GM12878 (cell line): ENCODE data around the gene TUBA1A. TPM values are rescaled to one million over a fixed set of nuclear protein-coding genes. Genes with fewer than 3 reads are reported as not detected.

Experiments used
- ATAC-seq: fragments of 200-7000 bp; cut with Tn5 transposase; 3 replicates; pipeline ENCODE4 v1.9.1; 2020; ENCODE audit warnings: mild to moderate bottlenecking, moderate library complexity
- BruUV-seq: library from RNA; stranded (reverse); fragments of 400-500 nt; replicated peaks from 2 replicates; lab custom pipeline; 2021; lab: Mats Ljungman, UMichigan
- CTCF ChIA-PET: fragments of 300-600 bp; sonication (Branson Sonifier 250); formaldehyde crosslinking; extraction: SDS; loops from one replicate; lab custom pipeline; 2021; ENCODE audit warnings: inconsistent platforms; lab: Yijun Ruan, JAX
- POLR2A ChIA-PET: fragments of 350-600 bp; formaldehyde crosslinking; extraction: SDS; loops from one replicate; lab custom pipeline; 2021; ENCODE audit warnings: inconsistent platforms; lab: Charles Lee
- RAD21 ChIA-PET: fragments of 300-600 bp; sonication (Branson Sonifier 250); formaldehyde crosslinking; loops from one replicate; lab custom pipeline; 2023; ENCODE audit warnings: antibody characterized with exemption; ENCODE audit not compliant: unreplicated experiment; lab: Charles Lee
- SMC1A ChIA-PET: fragments of 300-600 bp; sonication (Branson Sonifier 250); formaldehyde crosslinking; loops from one replicate; lab custom pipeline; 2023; ENCODE audit not compliant: unreplicated experiment, uncharacterized antibody; lab: Charles Lee
- DNase-seq: peaks from one replicate; pipeline ENCODE4 v3.0.0-alpha.2; 2011; ENCODE audit warnings: low read depth, low spot score
- FAIRE-seq: peaks from 3 replicates; lab custom pipeline; 2011; peaks lifted over from hg19 to GRCh38; lab: Jason Lieb, UNC
- H2AFZ ChIP-seq: 2 replicates; pipeline ENCODE4 v1.6.0; 2011; ENCODE audit warnings: low read depth, low read length, control low read depth; ENCODE audit not compliant: control insufficient read depth
- H3K27ac ChIP-seq: 2 replicates; pipeline ENCODE4 v1.5.1; 2011; ENCODE audit warnings: control low read depth; ENCODE audit not compliant: control insufficient read depth, insufficient read depth
- H3K27me3 ChIP-seq, 2 experiments: replicated peaks in 1 of 2; 2 replicates each; pipeline versions ENCODE4 v1.6.0 to v1.6.1; 2011; ENCODE audit warnings: low read length in 1 of 2; ENCODE audit not compliant: control insufficient read depth in 2 of 2, insufficient read depth in 2 of 2
- H3K36me3 ChIP-seq, 2 experiments: 2 replicates each; pipeline ENCODE4 v1.5.1; 2011; ENCODE audit warnings: low read length in 1 of 2; ENCODE audit not compliant: control insufficient read depth in 2 of 2, insufficient read depth in 2 of 2
- H3K4me1 ChIP-seq: 2 replicates; pipeline ENCODE4 v1.6.1; 2011; ENCODE audit warnings: mild to moderate bottlenecking, low read length, moderate library complexity, mixed read lengths; ENCODE audit not compliant: control insufficient read depth, insufficient read depth
- H3K4me2 ChIP-seq: 2 replicates; pipeline ENCODE4 v1.6.0; 2011; ENCODE audit warnings: control low read depth; ENCODE audit not compliant: control insufficient read depth, insufficient read depth
- H3K4me3 ChIP-seq: fragments of 200-600 bp; sonication (generic); 2 replicates; pipeline ENCODE4 v1.5.1; 2016
- H3K79me2 ChIP-seq: 2 replicates; pipeline ENCODE4 v1.6.0; 2011; ENCODE audit warnings: low read length; ENCODE audit not compliant: control insufficient read depth, insufficient read depth
- H3K9ac ChIP-seq: 2 replicates; pipeline ENCODE4 v1.8.0; 2011; ENCODE audit warnings: low read length, control low read depth, mixed read lengths; ENCODE audit not compliant: control insufficient read depth, insufficient read depth
- H3K9me3 ChIP-seq: replicated peaks from 3 replicates; pipeline ENCODE4 v1.5.1; 2011; ENCODE audit warnings: mild to moderate bottlenecking, low read length; ENCODE audit not compliant: control insufficient read depth, insufficient read depth
- H4K20me1 ChIP-seq: 2 replicates; pipeline ENCODE4 v1.6.0; 2011; ENCODE audit not compliant: control insufficient read depth, insufficient read depth
- ATF7 ChIP-seq: fragments of 450-650 bp; IDR thresholded peaks from 2 replicates; pipeline ENCODE4 v1.6.1; 2016; ENCODE audit warnings: low read depth, mild to moderate bottlenecking
- BHLHE40 ChIP-seq, 2 experiments: fragments of 450-650 bp in 1 of 2; IDR thresholded peaks; 2 replicates each; pipeline ENCODE4 v1.6.1; 2011 to 2017; ENCODE audit warnings: low read depth in 2 of 2, borderline replicate concordance in 1 of 2, improper control_type of control experiment in 1 of 2, low read length in 1 of 2, mild to moderate bottlenecking in 1 of 2
- BMI1 ChIP-seq: fragments of 450-650 bp; IDR thresholded peaks from 2 replicates; pipeline ENCODE4 v1.6.1; 2016; ENCODE audit warnings: mild to moderate bottlenecking, moderate library complexity, borderline replicate concordance
- CHD2 ChIP-seq: IDR thresholded peaks from 2 replicates; pipeline ENCODE4 v1.6.1; 2011; ENCODE audit warnings: low read depth, low read length, improper control_type of control experiment, borderline replicate concordance
- EP300 ChIP-seq, 2 experiments: fragments of 150-350 bp in 1 of 2; IDR thresholded peaks; 2 replicates each; pipeline ENCODE4 v1.6.1; 2011 to 2012; ENCODE audit warnings: low read depth in 2 of 2, low read length in 2 of 2, borderline replicate concordance in 1 of 2, improper control_type of control experiment in 1 of 2, inconsistent platforms in 1 of 2; ENCODE audit not compliant: control insufficient read depth in 1 of 2
- FOXM1 ChIP-seq: IDR thresholded peaks from 2 replicates; pipeline ENCODE4 v1.6.1; 2012; ENCODE audit warnings: low read depth, mild to moderate bottlenecking, inconsistent platforms, low read length, moderate library complexity
- IRF4 ChIP-seq: IDR thresholded peaks from 2 replicates; pipeline ENCODE4 v1.6.1; 2011; ENCODE audit warnings: low read depth, low read length
- MEF2B ChIP-seq: fragments of 450-650 bp; IDR thresholded peaks from 2 replicates; pipeline ENCODE4 v1.6.1; 2018; ENCODE audit warnings: mild to moderate bottlenecking, moderate library complexity; ENCODE audit not compliant: partially characterized antibody, poor library complexity, severe bottlenecking
- PKNOX1 ChIP-seq: fragments of 450-650 bp; IDR thresholded peaks from 2 replicates; pipeline ENCODE4 v1.6.1; 2016; ENCODE audit warnings: mild to moderate bottlenecking
- POLR2A ChIP-seq: IDR thresholded peaks from 2 replicates; pipeline ENCODE4 v1.6.1; 2011; ENCODE audit warnings: low read depth, mild to moderate bottlenecking, low read length
- RAD21 ChIP-seq: IDR thresholded peaks from 2 replicates; pipeline ENCODE4 v1.6.1; 2011; ENCODE audit warnings: mild to moderate bottlenecking, low read depth, low read length, moderate library complexity; ENCODE audit not compliant: insufficient read depth
- RAD51 ChIP-seq: fragments of 450-650 bp; IDR thresholded peaks from 2 replicates; pipeline ENCODE4 v1.6.1; 2016; ENCODE audit warnings: moderate library complexity, mild to moderate bottlenecking, inconsistent platforms
- SMARCA5 ChIP-seq: fragments of 450-650 bp; IDR thresholded peaks from 2 replicates; pipeline ENCODE4 v1.6.1; 2017; ENCODE audit warnings: mild to moderate bottlenecking
- TCF3 ChIP-seq: IDR thresholded peaks from 2 replicates; pipeline ENCODE4 v1.6.1; 2012; ENCODE audit warnings: low read depth, mild to moderate bottlenecking, low read length, borderline replicate concordance; ENCODE audit not compliant: insufficient read depth
- USF2 ChIP-seq: IDR thresholded peaks from 2 replicates; pipeline ENCODE4 v1.6.1; 2011; ENCODE audit warnings: low read depth, low read length, improper control_type of control experiment, borderline replicate concordance
- ZNF687 ChIP-seq: fragments of 450-650 bp; IDR thresholded peaks from 2 replicates; pipeline ENCODE4 v1.6.1; 2017; ENCODE audit warnings: mild to moderate bottlenecking, moderate library complexity
- ZSCAN29 ChIP-seq: fragments of 450-650 bp; IDR thresholded peaks from 2 replicates; pipeline ENCODE4 v1.6.1; 2017; ENCODE audit warnings: mild to moderate bottlenecking, moderate library complexity
- WGBS: methylation state at CpG from one replicate; pipeline ENCODE4 v1.1.6; 2016; ENCODE audit warnings: low lambda C conversion rate; ENCODE audit not compliant: insufficient replicate concordance, insufficient coverage; ENCODE audit errors: missing lambda C conversion rate; 5-methylcytosine and 5-hydroxymethylcytosine counted together
- in situ Hi-C: fragments of 300-500 bp; cut with MboI; formaldehyde crosslinking; loops from 9 replicates; pipeline ENCODE4 v1.14.3; 2018; ENCODE audit warnings: mixed read lengths
- intact Hi-C: fragments of 100-400 bp; cut with micrococcal nuclease; formaldehyde crosslinking; loops from one replicate; pipeline ENCODE4 v1.14.2; 2022; ENCODE audit not compliant: unreplicated experiment
- polyA plus RNA-seq, 11 experiments: library from polyadenylated mRNA; depleted of rRNA in 4 of 11; unstranded in 6 of 11; stranded (reverse) in 5 of 11; fragments of >200 nt; fragmentation: Nextera tagmentation in 4 of 11; fragmentation: Illumina TruSeq in 1 of 11; extraction: Ambion mirVana in 4 of 11; extraction: Trizol in 1 of 11; gene quantifications; 1 replicate in 1 of 11; 2 replicates in 10 of 11; pipeline versions ENCODE4 v1.2.1 to v1.2.3, GENCODE V29; 2011 to 2016; ENCODE audit warnings: inconsistent platforms in 2 of 11, missing spikeins in 2 of 11, low read depth in 1 of 11
- total RNA-seq, 4 experiments: library from RNA; depleted of rRNA in 3 of 4; stranded (reverse); fragments of >200 nt in 3 of 4; fragmentation: Illumina TruSeq in 1 of 4; extraction: Trizol in 1 of 4; gene quantifications; 2 replicates each; pipeline versions ENCODE4 v1.2.1 to v1.2.3, GENCODE V29; 2013 to 2021

The TUBA1A gene
- total and polyA plus RNA-seq, 10 of the 15 experiments (the other 5 are each of a cell fraction or from before 2014, with no cell fraction given) = 129 to 496 (median 249) TPM

- H3K79me2 ChIP-seq = no peaks in the 10 kb centered on the region
- 8% methylated on average over 4 of the region's 4 CpGs for WGBS
- no peaks in the 10 kb centered on the region for H3K36me3 ChIP-seq
- no peak for FAIRE-seq
- H3K9ac ChIP-seq = no peak overlapping the region
- BruUV-seq = no TSS peak
- intact Hi-C loops = no loop called here
- no peak overlapping the region for H3K27ac ChIP-seq
- no peaks in the 10 kb centered on the region for H3K9me3 ChIP-seq
- H4K20me1 ChIP-seq = no peaks in the 10 kb centered on the region
- DNase-seq = peak; percentile 17
- ChIA-PET POLR2A (interaction anchor here (1.5 to 1.9 kb wide), 2 partner anchors 69 to 70 kb away, joined by 4 read pairs; partner anchors contain the start of gene TUBA1B), RAD21 (interaction anchor here (0.5 kb wide), 1 partner anchor 22 kb away, joined by 4 read pairs; no protein-coding TSS in a partner anchor), SMC1A (interaction anchor here (0.9 to 1.2 kb wide), 4 partner anchors 20 to 71 kb away, joined by 3 to 5 read pairs (median 4); no protein-coding TSS in a partner anchor), CTCF (interaction anchor here (1.0 to 2.8 kb wide), 8 partner anchors 8 to 98 kb away, joined by 3 to 13 read pairs (median 4); partner anchors contain the start of genes TUBA1A and TUBA1B)
- no peaks in the 10 kb centered on the region for H3K4me1 ChIP-seq
- ATAC-seq = peak; percentile 88
- no peak overlapping the region for H3K4me3 ChIP-seq
- peaks cover 0 to 2% of the 10 kb centered on the region in 2 experiments; a peak in 1 of 4 replicates for H3K27me3 ChIP-seq
- H3K4me2 ChIP-seq = no peak overlapping the region
- in situ Hi-C loops = no loop called here
- H2AFZ ChIP-seq = no peak overlapping the region; the same call in 1 of the 2 replicates
- TF ChIP-seq SMARCA5 (no peak), ZSCAN29 (no peak), BHLHE40 (IDR thresholded peaks at IDR 0.05; ENCODE audit: borderline replicate concordance in 1 of 2, low read depth in 2 of 2, low read length in 1 of 2) (peak in 1 of 2 experiments; percentile 9; a peak in 1 of 4 replicates), BMI1 (peak; percentile 96), ZNF687 (no peak), FOXM1 (0 out of 2 replicates have a peak, but pooled peaks have one; percentile 15), USF2 (peak; percentile 17; the same call in 1 of the 2 replicates), EP300 (IDR thresholded peaks at IDR 0.05; ENCODE audit: borderline replicate concordance in 1 of 2, control insufficient read depth in 1 of 2, low read depth in 2 of 2, low read length in 2 of 2) (0 out of 4 replicates have a peak, but pooled peaks of 1 of the 2 experiments have one; percentile 27), POLR2A (no peak), IRF4 (no peak), PKNOX1 (0 out of 2 replicates have a peak, but pooled peaks have one; percentile 32), RAD51 (peak; percentile 92), CHD2 (peak; percentile 8; the same call in 1 of the 2 replicates), ATF7 (peak; percentile 61; the same call in 1 of the 2 replicates), MEF2B (peak; percentile 94), TCF3 (no peak), RAD21 (no peak)
Measured at GRCh38 chr12:49200919-49201594, 12.2 kb upstream of the TUBA1A start.
